Stimulated activated CD8-positive, alpha-beta memory T cell treated with anti-CD3 and anti-CD28 coated beads, Interleukin-15, amount 100 ng/mL, for 24 hours (primary cell): ENCODE measurements around the gene SSTR5.
"Not testable (repeated sequence)": the region's sequence is repeated elsewhere in the genome, so short reads cannot be mapped to it uniquely, and the experiment has no call there.

Experiments used
- DNase-seq: peaks from one replicate; pipeline ENCODE4 v3.0.0-alpha.2; 2020; ENCODE audit warnings: low read depth

The SSTR5 gene

GRCh38 chr16:1072526-1073261, at the start of gene SSTR5:
TSS of gene SSTR5 (plus strand) at chr16:1072747. CDS start at chr16:1078869, 6,122 bp downstream.
- no peak for DNase-seq

GRCh38 chr16:1024138-1024537, 48.4 kb upstream of the SSTR5 start:
- no peak for DNase-seq

- not testable (repeated sequence) for DNase-seq
These were observed 47.3 kb upstream of the SSTR5 start for GRCh38 chr16:1025183-1025809.

- no peak for DNase-seq
These were observed 46.3 kb upstream of the SSTR5 start for GRCh38 chr16:1026057-1026783.

- no peak for DNase-seq
These were observed 45.6 kb upstream of the SSTR5 start for GRCh38 chr16:1026784-1027500.

GRCh38 chr16:1027501-1027815, 45.1 kb upstream of the SSTR5 start:
- no peak for DNase-seq

- DNase-seq: no peak
These were observed 44.5 kb upstream of the SSTR5 start for GRCh38 chr16:1028056-1028455.

- no peak for DNase-seq
These were observed 43.9 kb upstream of the SSTR5 start for GRCh38 chr16:1028524-1029258.

GRCh38 chr16:1029259-1029545, 43.3 kb upstream of the SSTR5 start:
- DNase-seq: no peak

- DNase-seq: no peak
These were observed 42.1 kb upstream of the SSTR5 start for GRCh38 chr16:1030473-1030901.

GRCh38 chr16:1031666-1032065, 40.9 kb upstream of the SSTR5 start:
- DNase-seq: no peak

- DNase-seq: no peak
These were observed 39.9 kb upstream of the SSTR5 start for GRCh38 chr16:1032607-1033006.

- DNase-seq: no peak
These were observed 39.3 kb upstream of the SSTR5 start for GRCh38 chr16:1033128-1033679.

GRCh38 chr16:1034230-1035065, 38.1 kb upstream of the SSTR5 start:
- DNase-seq: no peak

GRCh38 chr16:1035066-1035415, 37.5 kb upstream of the SSTR5 start:
- no peak for DNase-seq

- no peak for DNase-seq
These were observed 36.4 kb upstream of the SSTR5 start for GRCh38 chr16:1036166-1036565.

- no peak for DNase-seq
These were observed 35.7 kb upstream of the SSTR5 start for GRCh38 chr16:1036726-1037393.

- DNase-seq: no peak
These were observed 34.9 kb upstream of the SSTR5 start for GRCh38 chr16:1037394-1038257.

GRCh38 chr16:1038932-1039331, 33.6 kb upstream of the SSTR5 start:
- DNase-seq: no peak
